ENCODE results near the gene RRP1. TPM values are rescaled to one million over a fixed set of nuclear protein-coding genes. Genes with fewer than 3 reads are reported as not detected.
"Not testable (repeated sequence)": the region's sequence is repeated elsewhere in the genome, so short reads cannot be mapped to it uniquely, and the experiment has no call there.

The RRP1 gene
- polyA plus RNA-seq, 1 of the 3 experiments (the other 2 are of a cell fraction) = 22.7 TPM

DNA sequence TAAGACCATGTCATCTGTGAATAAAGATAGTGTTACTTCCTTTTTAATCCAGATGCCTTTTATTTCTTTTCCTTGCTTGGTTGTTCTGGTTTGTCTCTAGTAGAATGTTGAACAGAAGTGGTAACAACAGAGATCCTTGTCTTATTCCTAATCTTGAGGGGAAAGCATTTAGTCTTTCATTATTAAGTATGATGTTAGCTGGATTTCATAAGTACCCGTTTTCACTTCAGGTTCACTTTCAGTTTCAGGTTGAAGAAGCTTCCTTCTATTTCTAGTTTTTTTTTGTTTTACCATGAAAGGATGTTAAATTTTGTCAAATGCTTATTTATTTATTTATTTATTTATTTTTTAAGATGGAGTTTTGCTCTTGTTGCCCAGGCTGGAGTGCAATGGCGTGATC, 53.4 kb downstream of the RRP1 start:
- Histone ChIP-seq H4K20me1 (ENCODE audit: insufficient read depth) (no peaks in the 10 kb centered on the region), H3K9me3 (no peaks in the 10 kb centered on the region), H3K9ac (no peak overlapping the region), H3F3A (replicated peaks; ENCODE audit: insufficient read depth) (no peaks in the 10 kb centered on the region), H2AFZ (ENCODE audit: low read depth) (peak overlapping the region; percentile 43; the same call in 1 of the 2 replicates), H3K4me3 (ENCODE audit: low read depth in 2 of 2, low read length in 1 of 2) (no peak overlapping the region), H3K36me3 (replicated peaks in 1 of 2; ENCODE audit: control insufficient read depth in 1 of 2, insufficient read depth in 2 of 2, low read length in 1 of 2) (no peaks in the 10 kb centered on the region), H3K27me3 (ENCODE audit: insufficient read depth) (no peaks in the 10 kb centered on the region), H3K4me2 (no peak overlapping the region), H3K27ac (ENCODE audit: low read depth in 2 of 2, low read length in 1 of 2) (no peak overlapping the region), H3K4me1 (ENCODE audit: control insufficient read depth in 1 of 2, insufficient read depth in 2 of 2, low read depth in 1 of 2, low read length in 1 of 2) (no peaks in the 10 kb centered on the region), H3K9me2 (no peaks in the 10 kb centered on the region), H3K79me2 (ENCODE audit: insufficient read depth) (no peaks in the 10 kb centered on the region)
- WGBS (ENCODE audit: low lambda C conversion rate) = 70% methylated on average over 2 of the region's 2 CpGs
- POLR2A ChIA-PET = no interaction called here
- CTCF ChIA-PET = no interaction called here
- TF ChIP-seq FOSL2 (IDR thresholded peaks at IDR 0.05; ENCODE audit: borderline replicate concordance, low read depth) (no peak), EZH2phosphoT487 (IDR thresholded peaks at IDR 0.05; ENCODE audit: borderline replicate concordance, low read depth) (no peak), TEAD4 (IDR thresholded peaks at IDR 0.05; ENCODE audit: borderline replicate concordance, insufficient read depth) (no peak), NFIC (IDR thresholded peaks at IDR 0.05; ENCODE audit: borderline replicate concordance) (no peak), ELF1 (IDR thresholded peaks at IDR 0.05) (no peak), YY1 (IDR thresholded peaks at IDR 0.05; ENCODE audit: low read depth) (no peak), RCOR1 (IDR thresholded peaks at IDR 0.05; ENCODE audit: low read length) (no peak), RXRA (IDR thresholded peaks at IDR 0.05; ENCODE audit: borderline replicate concordance, low read depth) (no peak), EP300 (IDR thresholded peaks at IDR 0.05; ENCODE audit: borderline replicate concordance in 1 of 2, low read depth in 1 of 2, low read length in 1 of 2) (no peak), TAF1 (IDR thresholded peaks at IDR 0.05; ENCODE audit: borderline replicate concordance, low read depth, low read length) (no peak), FOXJ3 (CRISPR knock-in tag; IDR thresholded peaks at IDR 0.05) (no peak), GABPA (IDR thresholded peaks at IDR 0.05; ENCODE audit: low read depth) (no peak), CHD2 (IDR thresholded peaks at IDR 0.05; ENCODE audit: low read length, partially characterized antibody) (no peak)
- TF ChIP-seq, protein P1, sequence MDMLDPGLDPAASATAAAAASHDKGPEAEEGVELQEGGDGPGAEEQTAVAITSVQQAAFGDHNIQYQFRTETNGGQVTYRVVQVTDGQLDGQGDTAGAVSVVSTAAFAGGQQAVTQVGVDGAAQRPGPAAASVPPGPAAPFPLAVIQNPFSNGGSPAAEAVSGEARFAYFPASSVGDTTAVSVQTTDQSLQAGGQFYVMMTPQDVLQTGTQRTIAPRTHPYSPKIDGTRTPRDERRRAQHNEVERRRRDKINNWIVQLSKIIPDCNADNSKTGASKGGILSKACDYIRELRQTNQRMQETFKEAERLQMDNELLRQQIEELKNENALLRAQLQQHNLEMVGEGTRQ (IDR thresholded peaks at IDR 0.05; ENCODE audit: borderline replicate concordance, low read depth, low read length) = no peak
- TF ChIP-seq, protein P2, sequence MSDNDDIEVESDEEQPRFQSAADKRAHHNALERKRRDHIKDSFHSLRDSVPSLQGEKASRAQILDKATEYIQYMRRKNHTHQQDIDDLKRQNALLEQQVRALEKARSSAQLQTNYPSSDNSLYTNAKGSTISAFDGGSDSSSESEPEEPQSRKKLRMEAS (IDR thresholded peaks at IDR 0.05; ENCODE audit: low read depth) = no peak
- DNase-seq = no peak

DNA sequence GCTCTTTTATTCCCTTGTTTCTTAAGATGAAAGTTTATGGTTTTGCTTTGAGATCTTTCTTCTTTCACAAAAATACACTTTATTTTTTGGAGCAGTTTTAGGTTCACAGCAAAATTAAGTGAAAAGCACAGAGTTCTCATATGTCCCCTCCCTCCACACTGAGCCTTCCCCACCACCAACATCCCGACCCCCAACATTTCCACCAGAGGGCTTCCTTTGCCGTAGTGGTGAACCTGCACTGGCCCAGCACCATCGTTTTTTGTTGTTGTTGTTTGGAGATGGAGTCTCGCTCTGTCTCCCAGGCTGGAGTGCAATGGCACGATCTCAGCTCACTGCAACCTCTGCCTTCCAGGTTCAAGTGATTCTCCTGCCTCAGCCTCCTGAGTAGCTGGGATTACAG, 55.5 kb downstream of the RRP1 start:
- H3K9me3 ChIP-seq; H3K27ac ChIP-seq (ENCODE audit: low read depth in 2 of 2, low read length in 1 of 2); H3K4me1 ChIP-seq (ENCODE audit: control insufficient read depth in 1 of 2, insufficient read depth in 2 of 2, low read depth in 1 of 2, low read length in 1 of 2); H3K27me3 ChIP-seq (ENCODE audit: insufficient read depth); H2AFZ ChIP-seq (ENCODE audit: low read depth); H3F3A ChIP-seq (replicated peaks; ENCODE audit: insufficient read depth); POLR2A ChIA-PET; H3K79me2 ChIP-seq (ENCODE audit: insufficient read depth); H3K9me2 ChIP-seq; H4K20me1 ChIP-seq (ENCODE audit: insufficient read depth); H3K4me2 ChIP-seq; H3K4me3 ChIP-seq (ENCODE audit: low read depth in 2 of 2, low read length in 1 of 2); DNase-seq; H3K36me3 ChIP-seq (replicated peaks in 1 of 2; ENCODE audit: control insufficient read depth in 1 of 2, insufficient read depth in 2 of 2, low read length in 1 of 2); H3K9ac ChIP-seq: not testable (repeated sequence)
- WGBS (ENCODE audit: low lambda C conversion rate) = 88% methylated on average over 5 of the region's 5 CpGs
- CTCF ChIA-PET = interaction anchor here (1.5 to 2.0 kb wide), 2 partner anchors 35 to 130 kb away, joined by 3 to 6 read pairs; no protein-coding TSS in a partner anchor
